Measurements from ENCODE around the gene KATNAL2.
"Not testable (repeated sequence)": the region's sequence is repeated elsewhere in the genome, so short reads cannot be mapped to it uniquely, and the experiment has no call there.

KATNAL2 gene

GRCh38 chr18:46964579-46965293 lies 47.3 kb downstream of the KATNAL2 start:
- H3K27me3 ChIP-seq (replicated peaks; ENCODE audit: control insufficient read depth, insufficient read depth, low read length, poor library complexity, severe bottlenecking); H3K9me3 ChIP-seq (ENCODE audit: control insufficient read depth, low read length); H3K4me3 ChIP-seq (ENCODE audit: insufficient read depth, low read depth, low read length, poor library complexity, severe bottlenecking); H3K27ac ChIP-seq (ENCODE audit: insufficient read depth, low read length, poor library complexity, severe bottlenecking); H3K4me1 ChIP-seq (ENCODE audit: control insufficient read depth, insufficient read depth, low read length, poor library complexity, severe bottlenecking); H3K36me3 ChIP-seq (ENCODE audit: control insufficient read depth, insufficient read depth, low read length); DNase-seq: not testable (repeated sequence)

- not testable (repeated sequence) for DNase-seq; H3K27me3 ChIP-seq (replicated peaks; ENCODE audit: control insufficient read depth, insufficient read depth, low read length, poor library complexity, severe bottlenecking); H3K4me3 ChIP-seq (ENCODE audit: insufficient read depth, low read depth, low read length, poor library complexity, severe bottlenecking); H3K27ac ChIP-seq (ENCODE audit: insufficient read depth, low read length, poor library complexity, severe bottlenecking); H3K4me1 ChIP-seq (ENCODE audit: control insufficient read depth, insufficient read depth, low read length, poor library complexity, severe bottlenecking); H3K9me3 ChIP-seq (ENCODE audit: control insufficient read depth, low read length); H3K36me3 ChIP-seq (ENCODE audit: control insufficient read depth, insufficient read depth, low read length)
Observed at GRCh38 chr18:46966266-46966665, 48.9 kb downstream of the KATNAL2 start.

GRCh38 chr18:46969551-46969950 lies 52.1 kb downstream of the KATNAL2 start:
- not testable (repeated sequence) for H3K27ac ChIP-seq (ENCODE audit: insufficient read depth, low read length, poor library complexity, severe bottlenecking); DNase-seq; H3K4me1 ChIP-seq (ENCODE audit: control insufficient read depth, insufficient read depth, low read length, poor library complexity, severe bottlenecking); H3K36me3 ChIP-seq (ENCODE audit: control insufficient read depth, insufficient read depth, low read length); H3K4me3 ChIP-seq (ENCODE audit: insufficient read depth, low read depth, low read length, poor library complexity, severe bottlenecking); H3K9me3 ChIP-seq (ENCODE audit: control insufficient read depth, low read length); H3K27me3 ChIP-seq (replicated peaks; ENCODE audit: control insufficient read depth, insufficient read depth, low read length, poor library complexity, severe bottlenecking)

GRCh38 chr18:47019870-47020269 lies 102.5 kb downstream of the KATNAL2 start:
- H3K27ac ChIP-seq (ENCODE audit: insufficient read depth, low read length, poor library complexity, severe bottlenecking); H3K9me3 ChIP-seq (ENCODE audit: control insufficient read depth, low read length); DNase-seq; H3K4me1 ChIP-seq (ENCODE audit: control insufficient read depth, insufficient read depth, low read length, poor library complexity, severe bottlenecking); H3K4me3 ChIP-seq (ENCODE audit: insufficient read depth, low read depth, low read length, poor library complexity, severe bottlenecking); H3K27me3 ChIP-seq (replicated peaks; ENCODE audit: control insufficient read depth, insufficient read depth, low read length, poor library complexity, severe bottlenecking); H3K36me3 ChIP-seq (ENCODE audit: control insufficient read depth, insufficient read depth, low read length): not testable (repeated sequence)

GRCh38 chr18:47020757-47021156 lies 103.4 kb downstream of the KATNAL2 start:
- H3K4me1 ChIP-seq (ENCODE audit: control insufficient read depth, insufficient read depth, low read length, poor library complexity, severe bottlenecking); DNase-seq; H3K9me3 ChIP-seq (ENCODE audit: control insufficient read depth, low read length); H3K4me3 ChIP-seq (ENCODE audit: insufficient read depth, low read depth, low read length, poor library complexity, severe bottlenecking); H3K27me3 ChIP-seq (replicated peaks; ENCODE audit: control insufficient read depth, insufficient read depth, low read length, poor library complexity, severe bottlenecking); H3K36me3 ChIP-seq (ENCODE audit: control insufficient read depth, insufficient read depth, low read length); H3K27ac ChIP-seq (ENCODE audit: insufficient read depth, low read length, poor library complexity, severe bottlenecking): not testable (repeated sequence)

GRCh38 chr18:47022821-47023220 lies 105.4 kb downstream of the KATNAL2 start:
- not testable (repeated sequence) for H3K27ac ChIP-seq (ENCODE audit: insufficient read depth, low read length, poor library complexity, severe bottlenecking); H3K9me3 ChIP-seq (ENCODE audit: control insufficient read depth, low read length); H3K27me3 ChIP-seq (replicated peaks; ENCODE audit: control insufficient read depth, insufficient read depth, low read length, poor library complexity, severe bottlenecking); H3K4me1 ChIP-seq (ENCODE audit: control insufficient read depth, insufficient read depth, low read length, poor library complexity, severe bottlenecking); H3K36me3 ChIP-seq (ENCODE audit: control insufficient read depth, insufficient read depth, low read length); DNase-seq; H3K4me3 ChIP-seq (ENCODE audit: insufficient read depth, low read depth, low read length, poor library complexity, severe bottlenecking)

GRCh38 chr18:47023769-47024465 lies 106.5 kb downstream of the KATNAL2 start:
- DNase-seq; H3K36me3 ChIP-seq (ENCODE audit: control insufficient read depth, insufficient read depth, low read length); H3K27ac ChIP-seq (ENCODE audit: insufficient read depth, low read length, poor library complexity, severe bottlenecking); H3K4me3 ChIP-seq (ENCODE audit: insufficient read depth, low read depth, low read length, poor library complexity, severe bottlenecking); H3K9me3 ChIP-seq (ENCODE audit: control insufficient read depth, low read length); H3K27me3 ChIP-seq (replicated peaks; ENCODE audit: control insufficient read depth, insufficient read depth, low read length, poor library complexity, severe bottlenecking); H3K4me1 ChIP-seq (ENCODE audit: control insufficient read depth, insufficient read depth, low read length, poor library complexity, severe bottlenecking): not testable (repeated sequence)

- H3K4me3 ChIP-seq (ENCODE audit: insufficient read depth, low read depth, low read length, poor library complexity, severe bottlenecking); H3K27ac ChIP-seq (ENCODE audit: insufficient read depth, low read length, poor library complexity, severe bottlenecking); H3K9me3 ChIP-seq (ENCODE audit: control insufficient read depth, low read length); H3K36me3 ChIP-seq (ENCODE audit: control insufficient read depth, insufficient read depth, low read length); H3K4me1 ChIP-seq (ENCODE audit: control insufficient read depth, insufficient read depth, low read length, poor library complexity, severe bottlenecking); H3K27me3 ChIP-seq (replicated peaks; ENCODE audit: control insufficient read depth, insufficient read depth, low read length, poor library complexity, severe bottlenecking); DNase-seq: not testable (repeated sequence)
Observed at GRCh38 chr18:47025557-47026174, 108.3 kb downstream of the KATNAL2 start.

GRCh38 chr18:47028738-47029137 lies 111.3 kb downstream of the KATNAL2 start:
- not testable (repeated sequence) for H3K36me3 ChIP-seq (ENCODE audit: control insufficient read depth, insufficient read depth, low read length); H3K27ac ChIP-seq (ENCODE audit: insufficient read depth, low read length, poor library complexity, severe bottlenecking); H3K4me1 ChIP-seq (ENCODE audit: control insufficient read depth, insufficient read depth, low read length, poor library complexity, severe bottlenecking); H3K27me3 ChIP-seq (replicated peaks; ENCODE audit: control insufficient read depth, insufficient read depth, low read length, poor library complexity, severe bottlenecking); DNase-seq; H3K4me3 ChIP-seq (ENCODE audit: insufficient read depth, low read depth, low read length, poor library complexity, severe bottlenecking); H3K9me3 ChIP-seq (ENCODE audit: control insufficient read depth, low read length)

GRCh38 chr18:47029684-47030353 lies 112.4 kb downstream of the KATNAL2 start:
- H3K4me3 ChIP-seq (ENCODE audit: insufficient read depth, low read depth, low read length, poor library complexity, severe bottlenecking); H3K4me1 ChIP-seq (ENCODE audit: control insufficient read depth, insufficient read depth, low read length, poor library complexity, severe bottlenecking); H3K27ac ChIP-seq (ENCODE audit: insufficient read depth, low read length, poor library complexity, severe bottlenecking); H3K36me3 ChIP-seq (ENCODE audit: control insufficient read depth, insufficient read depth, low read length); H3K27me3 ChIP-seq (replicated peaks; ENCODE audit: control insufficient read depth, insufficient read depth, low read length, poor library complexity, severe bottlenecking); DNase-seq; H3K9me3 ChIP-seq (ENCODE audit: control insufficient read depth, low read length): not testable (repeated sequence)
